Rectal smooth muscle tissue (tissue), 1 donor: ENCODE data around the gene INSYN1.
A peak's percentile ranks its signal among the peaks of the same experiment; 100 is the strongest.

ENCODE experiments used
- H3K27ac ChIP-seq: one replicate; pipeline ENCODE4 v1.7.0; 2013; ENCODE audit warnings: low read depth, low read length, inconsistent platforms
- H3K27me3 ChIP-seq: one replicate; pipeline ENCODE4 v1.7.0; 2013; ENCODE audit warnings: low read length; ENCODE audit not compliant: control insufficient read depth, insufficient read depth
- H3K36me3 ChIP-seq: one replicate; pipeline ENCODE4 v1.7.0; 2013; ENCODE audit warnings: low read length; ENCODE audit not compliant: control insufficient read depth, insufficient read depth
- H3K4me1 ChIP-seq: one replicate; pipeline ENCODE4 v1.7.0; 2013; ENCODE audit warnings: low read length; ENCODE audit not compliant: control insufficient read depth, insufficient read depth
- H3K4me3 ChIP-seq: one replicate; pipeline ENCODE4 v1.7.0; 2013; ENCODE audit warnings: low read length
- H3K9ac ChIP-seq: one replicate; pipeline ENCODE4 v1.7.0; 2013; ENCODE audit warnings: low read length

The INSYN1 gene

DNA sequence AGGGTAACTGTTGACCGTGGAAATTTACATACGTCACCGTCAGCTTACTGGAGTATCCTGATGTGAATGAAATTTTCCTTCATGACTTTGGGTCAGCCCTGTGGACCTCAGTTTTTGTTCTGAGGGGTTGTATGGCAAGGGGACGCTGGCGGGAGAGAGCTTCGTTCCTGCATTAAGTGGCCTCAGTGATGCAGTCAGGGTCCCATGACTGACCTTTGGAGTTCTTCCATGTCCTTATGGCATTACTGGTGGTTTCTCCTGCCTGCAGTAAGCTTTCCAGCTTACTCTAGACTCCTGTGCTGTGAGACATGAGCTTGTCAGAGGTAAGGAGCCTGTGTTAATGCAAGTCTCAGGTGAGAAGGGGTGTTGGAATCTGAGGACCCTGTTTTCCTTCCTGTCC lies 67.2 kb downstream of the INSYN1 start:
- Histone ChIP-seq H3K4me1 (peaks cover 9% of the 10 kb centered on the region), H3K4me3 (peak overlapping the region; percentile 75), H3K27me3 (no peaks in the 10 kb centered on the region)

More for the DNA sequence above, 67.2 kb downstream of the INSYN1 start:
- Histone ChIP-seq H3K27ac (no peak overlapping the region), H3K9ac (no peak overlapping the region), H3K36me3 (no peaks in the 10 kb centered on the region)
